ENCODE data around the gene SCYL2. TPM values are rescaled to one million over a fixed set of nuclear protein-coding genes. Genes with fewer than 3 reads are reported as not detected.
"Not testable (repeated sequence)": the region's sequence is repeated elsewhere in the genome, so short reads cannot be mapped to it uniquely, and the experiment has no call there.

SCYL2 gene, protein sequence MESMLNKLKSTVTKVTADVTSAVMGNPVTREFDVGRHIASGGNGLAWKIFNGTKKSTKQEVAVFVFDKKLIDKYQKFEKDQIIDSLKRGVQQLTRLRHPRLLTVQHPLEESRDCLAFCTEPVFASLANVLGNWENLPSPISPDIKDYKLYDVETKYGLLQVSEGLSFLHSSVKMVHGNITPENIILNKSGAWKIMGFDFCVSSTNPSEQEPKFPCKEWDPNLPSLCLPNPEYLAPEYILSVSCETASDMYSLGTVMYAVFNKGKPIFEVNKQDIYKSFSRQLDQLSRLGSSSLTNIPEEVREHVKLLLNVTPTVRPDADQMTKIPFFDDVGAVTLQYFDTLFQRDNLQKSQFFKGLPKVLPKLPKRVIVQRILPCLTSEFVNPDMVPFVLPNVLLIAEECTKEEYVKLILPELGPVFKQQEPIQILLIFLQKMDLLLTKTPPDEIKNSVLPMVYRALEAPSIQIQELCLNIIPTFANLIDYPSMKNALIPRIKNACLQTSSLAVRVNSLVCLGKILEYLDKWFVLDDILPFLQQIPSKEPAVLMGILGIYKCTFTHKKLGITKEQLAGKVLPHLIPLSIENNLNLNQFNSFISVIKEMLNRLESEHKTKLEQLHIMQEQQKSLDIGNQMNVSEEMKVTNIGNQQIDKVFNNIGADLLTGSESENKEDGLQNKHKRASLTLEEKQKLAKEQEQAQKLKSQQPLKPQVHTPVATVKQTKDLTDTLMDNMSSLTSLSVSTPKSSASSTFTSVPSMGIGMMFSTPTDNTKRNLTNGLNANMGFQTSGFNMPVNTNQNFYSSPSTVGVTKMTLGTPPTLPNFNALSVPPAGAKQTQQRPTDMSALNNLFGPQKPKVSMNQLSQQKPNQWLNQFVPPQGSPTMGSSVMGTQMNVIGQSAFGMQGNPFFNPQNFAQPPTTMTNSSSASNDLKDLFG
- total RNA-seq: 10 to 100 TPM; 33.6 to 38.7 TPM

DNA sequence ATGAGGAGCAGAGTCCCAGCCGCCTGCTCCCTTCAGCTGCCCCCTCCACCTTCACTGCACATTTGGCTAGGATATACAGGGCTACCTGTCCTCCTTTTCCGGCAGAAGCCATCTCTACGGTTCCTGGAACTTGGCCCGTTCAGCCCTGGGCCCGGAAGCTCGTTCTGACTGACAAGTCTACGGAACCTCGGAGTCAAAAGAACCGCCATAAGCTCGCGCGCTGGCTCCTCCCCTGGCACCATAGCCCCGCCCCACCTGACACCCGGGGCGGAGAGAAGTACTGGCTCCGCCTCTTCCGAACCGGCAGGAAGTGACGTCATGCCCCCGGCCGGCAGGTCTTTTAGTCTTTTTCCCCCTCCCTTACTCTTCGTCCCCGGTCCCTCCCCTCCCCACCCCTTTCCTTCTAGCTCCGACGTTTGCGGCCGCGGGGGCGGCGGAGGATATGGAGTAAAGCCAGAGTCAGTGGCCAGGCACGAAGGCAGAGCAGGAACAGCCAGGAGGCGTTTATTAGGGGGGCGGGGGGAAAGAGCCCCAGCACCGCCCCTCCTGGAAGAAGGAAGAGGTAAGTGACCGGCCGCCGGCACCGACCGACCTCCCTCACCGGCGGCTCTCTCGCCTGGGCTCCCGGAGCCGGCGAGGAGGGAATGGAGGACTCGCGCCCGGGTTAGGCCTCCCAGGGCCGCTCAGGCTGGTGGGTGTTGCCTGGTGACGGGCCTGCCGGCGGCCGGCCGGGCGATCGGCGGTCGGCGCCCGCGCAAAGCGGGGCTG lies at the start of gene SCYL2, which contains the start of gene DEPDC4:
TSS of gene SCYL2 (plus strand) at position 343 of the 768 bp plus-strand sequence. CDS start 15,794 bp downstream, outside the sequence.
TSS of gene DEPDC4 (minus strand) at position 245 of the 768 bp plus-strand sequence. CDS start at position 242, 3 bp downstream.
- peak within 1 kb of the TSS; percentile 99 for H3K27ac Mint-ChIP-seq

DNA sequence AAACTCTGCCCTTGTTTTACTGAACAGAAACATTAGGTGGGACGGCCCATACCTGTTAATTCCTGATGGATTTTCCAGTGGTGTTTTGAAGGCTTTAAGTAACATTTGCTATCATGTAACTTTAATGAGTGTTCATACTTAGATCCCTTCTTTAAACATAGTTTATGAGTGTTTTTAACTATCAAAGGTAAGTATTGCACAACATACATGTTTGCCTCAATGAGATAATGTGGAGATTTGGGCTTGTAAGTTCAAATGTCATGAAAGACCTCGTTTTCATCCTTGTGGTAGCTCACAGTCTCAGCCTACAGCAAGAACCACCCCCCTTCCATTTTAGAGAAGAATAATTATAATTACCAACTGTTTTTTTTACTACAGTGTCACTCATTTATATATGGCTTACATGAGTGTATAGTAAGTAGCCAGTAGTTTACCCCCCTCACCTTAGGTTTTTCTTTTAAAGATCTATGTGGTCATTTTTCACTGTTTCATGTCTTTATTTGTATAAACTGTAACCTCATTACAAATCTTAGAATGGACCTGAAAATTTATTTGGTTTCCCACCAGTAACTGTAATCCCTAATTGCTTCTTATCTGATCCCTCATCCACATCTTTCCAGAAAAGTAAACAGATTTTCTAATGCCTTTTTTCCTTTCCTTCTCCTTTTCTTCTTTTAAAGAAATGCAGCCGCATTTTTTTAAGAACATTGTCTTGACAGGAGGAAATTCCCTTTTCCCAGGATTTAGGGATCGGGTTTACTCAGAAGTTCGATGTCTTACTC lies 47.5 kb upstream of the SCYL2 start:
- Mint-ChIP-seq H3K27ac (no peak overlapping the region), H3K27me3 (ENCODE audit: low read depth) (no peaks in the 10 kb centered on the region), H3K4me3 (no peak overlapping the region), H3K9me3 (ENCODE audit: insufficient read depth) (no peaks in the 10 kb centered on the region), H3K4me1 (ENCODE audit: low read depth) (no peaks in the 10 kb centered on the region), H3K36me3 (ENCODE audit: low read depth) (peaks cover 28% of the 10 kb centered on the region)
- DNase-seq (no peak), ATAC-seq (no peak)
- CTCF ChIA-PET: interaction anchor here (1.2 kb wide), 1 partner anchor 13 kb away, joined by 3 read pairs; no protein-coding TSS in a partner anchor
- POLR2A ChIA-PET: no interaction called here

More for the DNA sequence above, at the start of gene SCYL2, which contains the start of gene DEPDC4:
- DNase-seq: peak; percentile 94
- peak; percentile 88 for ATAC-seq
- Mint-ChIP-seq H3K9me3 (ENCODE audit: insufficient read depth) (no peaks in the 10 kb centered on the region), H3K4me3 (peak within 1 kb of the TSS; percentile 90), H3K27me3 (ENCODE audit: low read depth) (no peaks in the 10 kb centered on the region), H3K4me1 (ENCODE audit: low read depth) (peaks cover 23% of the 10 kb centered on the region), H3K36me3 (ENCODE audit: low read depth) (peaks cover 2% of the 10 kb centered on the region)
- POLR2A ChIA-PET: interaction anchor here (0.6 to 4.3 kb wide), 4 partner anchors 9 to 276 kb away, joined by 3 to 37 read pairs (median 4); partner anchors contain the start of gene ACTR6
- CTCF ChIA-PET: interaction anchor here (1.1 to 1.8 kb wide), 4 partner anchors 12 to 129 kb away, joined by 3 to 7 read pairs (median 3); no protein-coding TSS in a partner anchor

DNA sequence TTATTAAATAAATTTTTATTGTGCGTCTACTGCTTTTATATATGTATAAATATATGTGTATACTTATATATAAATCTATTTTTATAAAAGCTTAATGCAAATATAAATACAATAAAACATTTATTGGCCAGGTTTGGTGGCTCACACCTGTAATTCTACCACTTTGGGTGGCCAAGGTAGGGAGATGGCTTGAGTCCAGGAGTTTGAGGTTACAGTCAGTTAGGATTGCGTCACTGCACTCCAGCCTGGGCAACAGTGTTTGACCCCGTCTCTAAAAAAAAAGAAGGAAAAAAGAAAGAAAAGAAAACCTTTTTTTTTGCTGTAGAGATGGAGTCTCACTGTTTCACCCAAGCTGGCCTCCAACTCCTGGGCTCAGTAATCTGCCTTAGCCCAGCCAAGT lies 45.5 kb upstream of the SCYL2 start:
- DNase-seq (no peak), ATAC-seq (no peak)
- no peaks in the 10 kb centered on the region for H3K27me3 Mint-ChIP-seq (ENCODE audit: low read depth)
- no peak overlapping the region for H3K27ac Mint-ChIP-seq
- no peaks in the 10 kb centered on the region for H3K9me3 Mint-ChIP-seq (ENCODE audit: insufficient read depth)
- H3K4me3 Mint-ChIP-seq: no peak overlapping the region
- ChIA-PET CTCF (no interaction called here), POLR2A (interaction anchor here (0.7 kb wide), 1 partner anchor 1672 kb away, joined by 3 read pairs; no protein-coding TSS in a partner anchor)
- H3K36me3 Mint-ChIP-seq (ENCODE audit: low read depth): peaks cover 28% of the 10 kb centered on the region
- H3K4me1 Mint-ChIP-seq (ENCODE audit: low read depth): no peaks in the 10 kb centered on the region

DNA sequence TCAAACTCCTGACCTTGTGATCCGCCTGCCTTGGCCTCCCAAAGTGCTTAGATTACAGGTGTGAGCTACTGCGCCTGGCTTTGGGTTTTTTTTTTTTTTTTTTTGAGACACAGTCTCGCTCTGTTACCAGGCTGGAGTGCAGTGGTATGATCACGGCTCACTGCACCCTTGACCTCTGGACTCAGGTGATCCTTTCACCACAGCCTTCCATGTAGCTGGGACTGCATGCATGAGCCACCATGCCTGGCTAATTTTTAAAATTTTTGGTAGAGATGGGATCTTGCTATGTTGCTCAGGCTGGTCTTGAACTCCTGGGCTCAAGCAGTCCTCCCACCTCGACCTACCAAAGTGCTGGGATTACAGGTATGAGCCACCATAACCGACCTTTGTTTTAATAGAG lies 44.8 kb upstream of the SCYL2 start:
- ATAC-seq; H3K4me1 Mint-ChIP-seq (ENCODE audit: low read depth); H3K27ac Mint-ChIP-seq; DNase-seq; H3K4me3 Mint-ChIP-seq; H3K9me3 Mint-ChIP-seq (ENCODE audit: insufficient read depth); H3K27me3 Mint-ChIP-seq (ENCODE audit: low read depth); CTCF ChIA-PET: not testable (repeated sequence)
- POLR2A ChIA-PET: interaction anchor here (0.7 kb wide), 1 partner anchor 1672 kb away, joined by 3 read pairs; no protein-coding TSS in a partner anchor
- peaks cover 26% of the 10 kb centered on the region for H3K36me3 Mint-ChIP-seq (ENCODE audit: low read depth)

DNA sequence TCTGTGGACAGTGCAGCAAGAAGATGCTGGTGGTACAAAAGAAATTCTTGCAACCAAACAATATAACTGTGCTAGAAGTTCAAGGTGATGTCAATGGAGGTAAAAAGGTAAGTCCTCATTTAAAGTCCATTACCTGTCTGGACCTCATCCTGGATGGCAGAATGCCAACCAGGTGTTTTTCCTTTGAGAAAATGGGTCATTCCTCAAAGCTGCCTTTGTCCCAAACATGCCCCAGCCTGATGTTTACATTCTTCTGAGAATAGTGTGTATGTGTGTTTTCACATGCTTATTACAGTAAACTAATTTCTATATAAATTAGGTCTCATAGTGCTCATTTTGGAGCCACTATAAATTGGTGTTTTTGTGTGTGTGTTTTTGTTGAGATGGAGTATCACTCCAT lies 41.5 kb upstream of the SCYL2 start:
- H3K27ac Mint-ChIP-seq: no peak overlapping the region
- H3K27me3 Mint-ChIP-seq (ENCODE audit: low read depth): no peaks in the 10 kb centered on the region
- no peaks in the 10 kb centered on the region for H3K4me1 Mint-ChIP-seq (ENCODE audit: low read depth)
- H3K4me3 Mint-ChIP-seq: no peak overlapping the region
- peaks cover 17% of the 10 kb centered on the region for H3K36me3 Mint-ChIP-seq (ENCODE audit: low read depth)
- ChIA-PET POLR2A (no interaction called here), CTCF (interaction anchor here (0.9 to 1.1 kb wide), 2 partner anchors 9 kb away, joined by 3 to 4 read pairs; no protein-coding TSS in a partner anchor)
- H3K9me3 Mint-ChIP-seq (ENCODE audit: insufficient read depth): no peaks in the 10 kb centered on the region
- ATAC-seq (no peak), DNase-seq (no peak)

DNA sequence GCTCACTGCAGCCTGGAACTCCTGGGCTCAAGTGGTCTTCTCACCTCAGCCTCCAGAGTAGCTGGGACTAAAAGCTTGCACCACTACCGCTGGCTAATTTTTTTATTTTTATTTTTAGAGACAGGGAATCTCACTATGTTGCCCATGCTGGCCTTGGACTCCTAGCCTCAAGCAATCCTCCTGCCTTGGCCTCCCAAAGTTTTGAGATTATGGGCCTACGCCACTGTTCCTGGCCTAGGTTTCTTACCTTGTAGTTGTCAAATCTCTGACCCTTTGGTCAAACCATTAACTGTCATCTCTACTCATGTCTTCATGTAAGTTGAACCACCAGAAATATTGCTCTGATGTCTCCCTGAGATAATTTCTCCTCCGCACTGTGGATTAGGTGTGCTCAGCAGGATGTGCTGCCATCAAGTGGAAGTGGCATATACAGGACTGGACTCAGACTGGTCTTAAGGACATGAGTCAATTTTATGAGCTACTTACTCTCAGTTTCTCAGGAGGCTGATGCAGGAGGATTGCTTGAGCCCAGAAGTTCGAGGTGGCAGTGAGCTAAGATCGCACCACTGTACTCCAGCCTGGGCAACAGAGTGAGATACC lies 37.8 kb upstream of the SCYL2 start:
- DNase-seq (no peak), ATAC-seq (peak; percentile 55)
- POLR2A ChIA-PET: no interaction called here
- Mint-ChIP-seq H3K4me3 (no peak overlapping the region), H3K4me1 (ENCODE audit: low read depth) (no peaks in the 10 kb centered on the region), H3K27me3 (ENCODE audit: low read depth) (no peaks in the 10 kb centered on the region), H3K9me3 (ENCODE audit: insufficient read depth) (no peaks in the 10 kb centered on the region), H3K36me3 (ENCODE audit: low read depth) (peaks cover 7% of the 10 kb centered on the region), H3K27ac (no peak overlapping the region)
- CTCF ChIA-PET: interaction anchor here (0.6 to 1.3 kb wide), 2 partner anchors 97 to 175 kb away, joined by 3 to 7 read pairs; no protein-coding TSS in a partner anchor

DNA sequence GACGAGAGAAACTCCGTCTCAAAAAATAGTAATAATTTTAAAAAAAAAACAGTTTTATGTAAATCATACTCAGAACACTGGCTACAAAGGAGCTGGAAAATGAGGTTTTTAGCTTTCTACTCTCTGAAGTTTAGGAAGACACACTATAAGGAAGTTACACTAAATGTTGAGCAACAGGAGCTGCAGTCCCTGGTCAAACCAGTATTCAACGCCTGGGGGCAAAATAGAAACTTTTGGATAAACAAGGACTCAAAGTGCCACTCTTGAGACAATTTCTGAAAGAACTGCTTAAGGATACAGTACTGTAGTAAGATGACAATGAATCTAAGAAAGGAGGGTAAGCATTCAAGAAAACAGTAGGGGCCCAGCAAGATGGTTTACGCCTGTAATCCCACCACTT lies 37.1 kb upstream of the SCYL2 start:
- Mint-ChIP-seq H3K9me3 (ENCODE audit: insufficient read depth) (no peaks in the 10 kb centered on the region), H3K4me1 (ENCODE audit: low read depth) (no peaks in the 10 kb centered on the region), H3K36me3 (ENCODE audit: low read depth) (peaks cover 7% of the 10 kb centered on the region), H3K4me3 (no peak overlapping the region), H3K27ac (no peak overlapping the region), H3K27me3 (ENCODE audit: low read depth) (no peaks in the 10 kb centered on the region)
- DNase-seq (no peak), ATAC-seq (no peak)
- CTCF ChIA-PET: interaction anchor here (1.3 kb wide), 1 partner anchor 175 kb away, joined by 7 read pairs; no protein-coding TSS in a partner anchor
- POLR2A ChIA-PET: no interaction called here

DNA sequence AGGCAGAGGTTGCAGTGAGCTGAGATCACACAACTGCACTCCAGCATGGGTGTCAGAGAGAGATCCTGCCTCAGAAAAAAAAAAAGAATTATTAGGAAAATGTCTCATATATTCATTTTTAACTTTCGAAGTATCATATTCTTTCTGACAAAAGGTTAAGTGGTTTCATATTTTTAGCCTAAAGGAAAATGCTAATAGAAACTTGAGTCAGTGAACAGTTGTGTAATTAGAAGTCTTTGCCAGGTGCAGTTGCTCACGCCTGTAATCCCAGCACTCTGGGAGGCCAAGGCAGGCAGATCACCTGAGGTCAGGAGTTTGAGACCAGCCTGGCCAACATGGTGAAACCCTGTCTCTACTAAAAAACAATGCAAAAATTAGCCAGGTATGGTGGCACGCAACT lies 35.1 kb upstream of the SCYL2 start:
- CTCF ChIA-PET: interaction anchor here (1.1 kb wide), 1 partner anchor 8 kb away, joined by 3 read pairs; no protein-coding TSS in a partner anchor
- POLR2A ChIA-PET; ATAC-seq; DNase-seq; H3K36me3 Mint-ChIP-seq (ENCODE audit: low read depth); H3K4me3 Mint-ChIP-seq; H3K27me3 Mint-ChIP-seq (ENCODE audit: low read depth); H3K27ac Mint-ChIP-seq; H3K4me1 Mint-ChIP-seq (ENCODE audit: low read depth); H3K9me3 Mint-ChIP-seq (ENCODE audit: insufficient read depth): not testable (repeated sequence)

DNA sequence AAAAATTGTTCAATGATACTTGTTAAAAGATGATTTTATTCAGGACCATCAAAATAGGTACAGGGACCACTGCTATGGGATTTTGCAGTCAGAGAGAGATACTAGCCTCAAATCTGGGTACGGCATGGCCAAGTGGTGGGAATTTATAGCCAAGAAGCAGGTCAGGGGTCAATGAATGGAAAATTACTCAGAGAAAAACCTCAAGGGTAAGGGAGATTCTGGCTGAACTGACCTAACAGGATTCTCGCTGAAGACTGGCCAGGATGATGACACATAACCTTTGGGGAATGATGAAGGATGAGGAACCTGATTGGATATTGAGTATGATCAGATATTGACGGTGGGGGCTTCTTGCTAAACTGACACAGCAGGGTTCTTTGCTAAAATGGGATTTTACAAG lies 32.8 kb upstream of the SCYL2 start:
- DNase-seq (no peak), ATAC-seq (no peak)
- no peaks in the 10 kb centered on the region for H3K27me3 Mint-ChIP-seq (ENCODE audit: low read depth)
- POLR2A ChIA-PET: interaction anchor here (0.6 kb wide), 1 partner anchor 47 kb away, joined by 3 read pairs; no protein-coding TSS in a partner anchor
- no peaks in the 10 kb centered on the region for H3K4me1 Mint-ChIP-seq (ENCODE audit: low read depth)
- H3K4me3 Mint-ChIP-seq: no peak overlapping the region
- H3K27ac Mint-ChIP-seq: no peak overlapping the region
- H3K36me3 Mint-ChIP-seq (ENCODE audit: low read depth): no peaks in the 10 kb centered on the region
- H3K9me3 Mint-ChIP-seq (ENCODE audit: insufficient read depth): no peaks in the 10 kb centered on the region
- CTCF ChIA-PET: interaction anchor here (1.1 to 3.1 kb wide), 8 partner anchors 8 to 320 kb away, joined by 3 to 24 read pairs (median 4); partner anchors contain the start of genes DEPDC4 and SCYL2

Measured in activated CD8-positive, alpha-beta T cell treated with anti-CD3 and anti-CD28 coated beads, Interleukin-2, amount 10 ng/mL, durations not matched to agents 7 days and 5 days (primary cell).